Adipose tissue (tissue), 3 donors: ENCODE measurements around the gene PGAM5. TPM values are rescaled to one million over a fixed set of nuclear protein-coding genes. Genes with fewer than 3 reads are reported as not detected.

Source experiments
- H3K27ac ChIP-seq: one replicate; pipeline ENCODE4 v1.5.1; 2013; ENCODE audit warnings: low read depth, low read length
- WGBS, 3 donors: extraction: QIAGEN DNeasy Blood & Tissue Kit; methylation state at CpG; one replicate each; pipeline ENCODE4 v1.1.7; 2013; 5-methylcytosine and 5-hydroxymethylcytosine counted together
- polyA plus RNA-seq, 3 donors: library from polyadenylated mRNA; stranded (reverse); fragments of 200-250 nt; gene quantifications; one replicate each; pipeline ENCODE4 v1.2.3, GENCODE V29; 2013
- donor health status: healthy with polysubstance abuse.
- donor health status: Bipolar disorder and iron deficiency.
- donor health status: healthy.

PGAM5 gene
- polyA plus RNA-seq, 3 donors, result 11.2 to 14.5 (median 12.2) TPM

GRCh38 chr12:132765361-132765760, 54.7 kb downstream of the PGAM5 start:
- H3K27ac ChIP-seq, result no peak overlapping the region
- WGBS, 3 donors, result 41 to 62% (median 57%) methylated on average over 11 of the region's 11 CpGs

GRCh38 chr12:132766380-132767085, 55.9 kb downstream of the PGAM5 start:
- WGBS, 3 donors, result 48 to 58% (median 49%) methylated on average over 27 of the region's 27 CpGs
- H3K27ac ChIP-seq, result no peak overlapping the region

DNA sequence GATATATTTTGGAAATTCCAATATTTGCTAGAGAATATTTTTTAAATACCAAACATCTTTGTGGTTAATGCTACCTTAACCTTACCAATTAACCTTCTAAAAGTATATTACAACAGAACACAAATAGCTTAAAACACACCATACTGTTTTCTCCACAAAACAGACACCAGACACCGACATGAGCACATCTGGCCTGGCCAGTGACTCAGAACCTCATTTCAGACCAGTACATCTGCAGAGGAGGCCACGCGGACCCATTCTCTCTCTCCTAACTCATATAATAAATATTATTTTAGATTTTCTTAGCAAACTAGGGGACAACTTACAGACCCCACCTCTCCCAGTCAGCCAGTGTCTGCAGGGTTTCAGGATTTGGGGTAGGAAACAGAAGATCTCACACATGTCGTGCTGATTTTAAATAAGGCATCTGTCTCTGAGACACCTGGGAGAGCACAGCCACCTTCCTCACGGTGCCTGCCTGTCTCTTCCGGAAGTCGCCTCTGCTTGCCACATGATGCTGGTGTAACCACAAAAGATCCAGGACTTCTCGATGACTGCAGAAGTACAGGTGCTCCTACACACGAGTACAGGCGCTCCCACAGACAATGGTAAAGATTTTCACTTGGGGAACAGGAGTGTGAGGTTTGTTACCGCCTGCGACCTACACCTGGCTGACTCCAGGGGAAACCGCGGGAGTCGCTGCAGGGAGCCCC, 60.6 kb downstream of the PGAM5 start:
- H3K27ac ChIP-seq, result no peak overlapping the region
- 77 to 92% (median 79%) methylated on average over 15 of the region's 15 CpGs for WGBS, 3 donors

Other genes with a start within 250 kb of the PGAM5 start
- 10 to 100 TPM; 14.7 to 26.9 (median 20.5) TPM for gene FBRSL1, start 220.7 kb upstream of the PGAM5 start, polyA plus RNA-seq
- under 1 TPM in 2 of 3 donors, not detected in 1; 0.14 to 0.18 TPM for gene LRCOL1, start 100.3 kb upstream of the PGAM5 start, polyA plus RNA-seq
- 1 to 10 TPM in 1 of 3 donors, under 1 TPM in 2; 0.37 to 1.5 (median 0.38) TPM for gene P2RX2, start 92.1 kb upstream of the PGAM5 start, polyA plus RNA-seq
- gene POLE, start 23.5 kb upstream of the PGAM5 start, polyA plus RNA-seq, result 10 to 100 TPM; 13.7 to 27.6 (median 15.0) TPM
- gene PXMP2, start 23.3 kb upstream of the PGAM5 start, polyA plus RNA-seq, result 10 to 100 TPM; 30.8 to 76.3 (median 39.6) TPM
- 10 to 100 TPM; 18.2 to 58.2 (median 19.2) TPM for gene ANKLE2, start 51.0 kb downstream of the PGAM5 start, polyA plus RNA-seq
- gene GOLGA3, start 118.0 kb downstream of the PGAM5 start, polyA plus RNA-seq, result 10 to 100 TPM; 13.2 to 34.8 (median 14.1) TPM
- gene CHFR, start 176.8 kb downstream of the PGAM5 start, polyA plus RNA-seq, result 10 to 100 TPM; 12.8 to 21.0 (median 19.1) TPM
- 1 to 10 TPM; 2.4 to 2.9 (median 2.7) TPM for gene ZNF605, start 245.5 kb downstream of the PGAM5 start, polyA plus RNA-seq